Keratinocyte (primary cell): ENCODE data around the gene SLC25A1. TPM values are rescaled to one million over a fixed set of nuclear protein-coding genes. Genes with fewer than 3 reads are reported as not detected.

ENCODE experiments used
- DNase-seq: peaks from one replicate; pipeline ENCODE4 v3.0.0-alpha.2; 2011; ENCODE audit warnings: low read depth, missing footprints, low spot score
- FAIRE-seq: peaks from 2 replicates; lab custom pipeline; 2011; peaks lifted over from hg19 to GRCh38; lab: Jason Lieb, UNC
- H2AFZ ChIP-seq: 2 replicates; pipeline ENCODE4 v1.6.0; 2012; ENCODE audit warnings: low read length, control low read depth, inconsistent platforms; ENCODE audit not compliant: control insufficient read depth
- H3K27ac ChIP-seq: 2 replicates; pipeline ENCODE4 v1.5.1; 2011; ENCODE audit warnings: low read length; ENCODE audit not compliant: control insufficient read depth, insufficient read depth
- H3K27me3 ChIP-seq: 3 replicates; pipeline ENCODE4 v1.6.0; 2011; ENCODE audit warnings: low read length; ENCODE audit not compliant: control insufficient read depth, insufficient read depth; ENCODE audit errors: extremely low read depth
- H3K36me3 ChIP-seq, 2 experiments: 2 replicates in 1 of 2; 3 replicates in 1 of 2; pipeline ENCODE4 v1.5.1; 2011; ENCODE audit warnings: low read length in 2 of 2, mild to moderate bottlenecking in 1 of 2; ENCODE audit not compliant: control insufficient read depth in 2 of 2, insufficient read depth in 2 of 2; ENCODE audit errors: extremely low read depth in 1 of 2
- H3K4me1 ChIP-seq: 3 replicates; pipeline ENCODE4 v1.5.1; 2011; ENCODE audit warnings: low read length; ENCODE audit not compliant: control insufficient read depth, insufficient read depth; ENCODE audit errors: extremely low read depth
- H3K4me2 ChIP-seq: 3 replicates; pipeline ENCODE4 v1.6.0; 2011; ENCODE audit warnings: low read depth, low read length; ENCODE audit not compliant: control insufficient read depth, insufficient read depth; ENCODE audit errors: extremely low read depth
- H3K4me3 ChIP-seq, 3 experiments: fragments of 200-600 bp in 1 of 3; sonication (generic) in 1 of 3; 2 replicates in 2 of 3; 3 replicates in 1 of 3; pipeline ENCODE4 v1.5.1; 2011 to 2016; ENCODE audit warnings: low read length in 3 of 3, mild to moderate bottlenecking in 3 of 3, control low read depth in 2 of 3, inconsistent platforms in 1 of 3, low read depth in 1 of 3, mixed read lengths in 1 of 3, mixed run types in 1 of 3, moderate library complexity in 1 of 3; ENCODE audit not compliant: control insufficient read depth in 2 of 3, insufficient read depth in 2 of 3; ENCODE audit errors: extremely low read depth in 1 of 3
- H3K79me2 ChIP-seq: 2 replicates; pipeline ENCODE4 v1.6.0; 2012; ENCODE audit warnings: low read length; ENCODE audit not compliant: control insufficient read depth, insufficient read depth
- H3K9ac ChIP-seq: 3 replicates; pipeline ENCODE4 v1.6.0; 2011; ENCODE audit warnings: low read length; ENCODE audit not compliant: control insufficient read depth, insufficient read depth; ENCODE audit errors: extremely low read depth
- H3K9me1 ChIP-seq: 3 replicates; pipeline ENCODE4 v1.6.0; 2011; ENCODE audit warnings: low read length; ENCODE audit not compliant: control insufficient read depth, insufficient read depth; ENCODE audit errors: extremely low read depth
- H3K9me3 ChIP-seq: 2 replicates; pipeline ENCODE4 v1.5.1; 2012; ENCODE audit warnings: low read depth, low read length; ENCODE audit not compliant: control insufficient read depth
- H4K20me1 ChIP-seq: 3 replicates; pipeline ENCODE4 v1.6.0; 2011; ENCODE audit warnings: low read length; ENCODE audit not compliant: control insufficient read depth, insufficient read depth; ENCODE audit errors: extremely low read depth
- CTCF ChIP-seq, 3 experiments: IDR thresholded peaks in 1 of 3; conservative IDR thresholded peaks in 1 of 3; optimal IDR thresholded peaks in 1 of 3; 2 replicates in 2 of 3; 3 replicates in 1 of 3; pipeline versions ENCODE3 to v1.5.1; 2011; ENCODE audit warnings: low read length in 3 of 3, mild to moderate bottlenecking in 3 of 3, moderate library complexity in 2 of 3, control low read depth in 1 of 3, inconsistent platforms in 1 of 3; ENCODE audit not compliant: insufficient read depth in 2 of 3; ENCODE audit errors: extremely low read depth in 1 of 3
- EZH2 ChIP-seq: IDR thresholded peaks from one replicate; pipeline ENCODE4 v1.6.1; 2012; ENCODE audit warnings: inconsistent platforms, mild to moderate bottlenecking, low read length, moderate library complexity
- dilution Hi-C: fragments of 300-500 bp; cut with MboI; formaldehyde crosslinking; loops from one replicate; pipeline ENCODE4 v1.7.0; 2020; ENCODE audit warnings: low sequenced_read_pairs; ENCODE audit not compliant: extremely low pct_ligation_motif_present
- polyA plus RNA-seq, 5 experiments: library from polyadenylated mRNA; depleted of rRNA in 3 of 5; stranded (reverse) in 3 of 5; stranded (forward) in 1 of 5; unstranded in 1 of 5; fragments of >200 nt; gene quantifications; 1 replicate in 1 of 5; 2 replicates in 3 of 5; 3 replicates in 1 of 5; pipeline versions ENCODE4 v1.2.1 to v1.2.3, GENCODE V29; 2011 to 2012; ENCODE audit warnings: missing spikeins in 2 of 5, low read depth in 1 of 5, low replicate concordance in 1 of 5

Gene SLC25A1
- polyA plus RNA-seq, 1 donor (not counting 4 experiments of a cell fraction or from before 2014, with no cell fraction given), result 27.7 TPM

- dilution Hi-C loops, result no loop called here
- Histone ChIP-seq H3K79me2 (peaks cover 27% of the 10 kb centered on the region), H4K20me1 (peaks cover 6% of the 10 kb centered on the region), H3K36me3 (peaks cover 2 to 6% of the 10 kb centered on the region in 2 experiments), H3K4me2 (peak overlapping the region; percentile 71), H2AFZ (peak overlapping the region; percentile 30), H3K9me3 (no peaks in the 10 kb centered on the region), H3K9me1 (peaks cover 8% of the 10 kb centered on the region), H3K4me1 (peaks cover 29% of the 10 kb centered on the region), H3K27me3 (peaks cover 39% of the 10 kb centered on the region), H3K27ac (no peak overlapping the region), H3K4me3 (peak overlapping the region in 2 of 3 experiments; percentile 49 to 50), H3K9ac (peak overlapping the region; percentile 22)
- FAIRE-seq, result no peak
- peak; percentile 91 for TF ChIP-seq EZH2
- TF ChIP-seq CTCF (optimal IDR thresholded peaks at IDR 0.05 in 1 of 3, IDR thresholded peaks at IDR 0.05 in 1 of 3, conservative IDR thresholded peaks at IDR 0.05 in 1 of 3; ENCODE audit: extremely low read depth in 1 of 3, insufficient read depth in 2 of 3, low read length in 3 of 3), result no peak
- DNase-seq, result no peak
These were observed 9.3 kb downstream of the SLC25A1 start for GRCh38 chr22:19169002-19169946.

- no peak overlapping the region for H3K4me2 ChIP-seq
- H3K4me3 ChIP-seq, result no peak overlapping the region
- H3K9ac ChIP-seq, result no peak overlapping the region
- peaks cover 5% of the 10 kb centered on the region for H3K9me1 ChIP-seq
- FAIRE-seq, result no peak
- no peak overlapping the region for H3K27ac ChIP-seq
- peaks cover 0 to 4% of the 10 kb centered on the region in 2 experiments for H3K36me3 ChIP-seq
- peaks cover 19% of the 10 kb centered on the region for H3K4me1 ChIP-seq
- H3K9me3 ChIP-seq, result no peaks in the 10 kb centered on the region
- peaks cover 39% of the 10 kb centered on the region for H3K27me3 ChIP-seq
- no peak for DNase-seq
- no peak for TF ChIP-seq CTCF (optimal IDR thresholded peaks at IDR 0.05 in 1 of 3, IDR thresholded peaks at IDR 0.05 in 1 of 3, conservative IDR thresholded peaks at IDR 0.05 in 1 of 3; ENCODE audit: extremely low read depth in 1 of 3, insufficient read depth in 2 of 3, low read length in 3 of 3)
- no peak for TF ChIP-seq EZH2
- peaks cover 18% of the 10 kb centered on the region for H3K79me2 ChIP-seq
- H4K20me1 ChIP-seq, result peaks cover 3% of the 10 kb centered on the region
- dilution Hi-C loops, result no loop called here
- no peak overlapping the region for H2AFZ ChIP-seq
These were observed 10.2 kb downstream of the SLC25A1 start for GRCh38 chr22:19168088-19168890.
